Measurements from ENCODE around the gene CHAD.
"Not testable (repeated sequence)": the region's sequence is repeated elsewhere in the genome, so short reads cannot be mapped to it uniquely, and the experiment has no call there.

Gene CHAD

GRCh38 chr17:50452630-50453300 lies 15.9 kb downstream of the CHAD start:
- no peak for DNase-seq

- DNase-seq = no peak
Measured at GRCh38 chr17:50451943-50452629, 16.6 kb downstream of the CHAD start.

GRCh38 chr17:50448643-50449042 lies 20.0 kb downstream of the CHAD start:
- no peak for DNase-seq

GRCh38 chr17:50447870-50448595 lies 20.6 kb downstream of the CHAD start:
- no peak for DNase-seq

GRCh38 chr17:50445730-50446325 lies 22.9 kb downstream of the CHAD start:
- no peak for DNase-seq

GRCh38 chr17:50444841-50445715 lies 23.6 kb downstream of the CHAD start:
- no peak for DNase-seq

- no peak for DNase-seq
Measured at GRCh38 chr17:50443505-50443974, 25.1 kb downstream of the CHAD start.

GRCh38 chr17:50440838-50441829 lies 27.5 kb downstream of the CHAD start:
- no peak for DNase-seq

- DNase-seq = no peak
Measured at GRCh38 chr17:50440172-50440837, 28.4 kb downstream of the CHAD start.

GRCh38 chr17:50439008-50439407 lies 29.7 kb downstream of the CHAD start:
- DNase-seq = no peak

GRCh38 chr17:50437409-50437808 lies 31.3 kb downstream of the CHAD start:
- DNase-seq = no peak

- DNase-seq = no peak
Measured at GRCh38 chr17:50432125-50432762, 36.4 kb downstream of the CHAD start.

- DNase-seq = no peak
Measured at GRCh38 chr17:50430821-50431618, 37.7 kb downstream of the CHAD start.

- DNase-seq = no peak
Measured at GRCh38 chr17:50429793-50430192, 38.9 kb downstream of the CHAD start.

GRCh38 chr17:50428831-50429424 lies 39.8 kb downstream of the CHAD start:
- no peak for DNase-seq

- not testable (repeated sequence) for DNase-seq
Measured at GRCh38 chr17:50428126-50428525, 40.6 kb downstream of the CHAD start.

GRCh38 chr17:50426814-50427787 lies 41.6 kb downstream of the CHAD start:
- DNase-seq = peak; percentile 31

GRCh38 chr17:50426472-50426782 lies 42.3 kb downstream of the CHAD start:
- DNase-seq = no peak

Measured in activated CD4-positive, alpha-beta T cell treated with anti-CD3 and anti-CD28 coated beads for 48 hours (primary cell).